Ramos (cell line): ENCODE data around the gene TDP2.

Experiments used
- in situ Hi-C: fragments of 300-500 bp; cut with MboI; formaldehyde crosslinking; loops from one replicate; pipeline ENCODE4 v1.14.3; 2022; ENCODE audit warnings: low sequenced_read_pairs; ENCODE audit not compliant: unreplicated experiment

Gene TDP2

DNA sequence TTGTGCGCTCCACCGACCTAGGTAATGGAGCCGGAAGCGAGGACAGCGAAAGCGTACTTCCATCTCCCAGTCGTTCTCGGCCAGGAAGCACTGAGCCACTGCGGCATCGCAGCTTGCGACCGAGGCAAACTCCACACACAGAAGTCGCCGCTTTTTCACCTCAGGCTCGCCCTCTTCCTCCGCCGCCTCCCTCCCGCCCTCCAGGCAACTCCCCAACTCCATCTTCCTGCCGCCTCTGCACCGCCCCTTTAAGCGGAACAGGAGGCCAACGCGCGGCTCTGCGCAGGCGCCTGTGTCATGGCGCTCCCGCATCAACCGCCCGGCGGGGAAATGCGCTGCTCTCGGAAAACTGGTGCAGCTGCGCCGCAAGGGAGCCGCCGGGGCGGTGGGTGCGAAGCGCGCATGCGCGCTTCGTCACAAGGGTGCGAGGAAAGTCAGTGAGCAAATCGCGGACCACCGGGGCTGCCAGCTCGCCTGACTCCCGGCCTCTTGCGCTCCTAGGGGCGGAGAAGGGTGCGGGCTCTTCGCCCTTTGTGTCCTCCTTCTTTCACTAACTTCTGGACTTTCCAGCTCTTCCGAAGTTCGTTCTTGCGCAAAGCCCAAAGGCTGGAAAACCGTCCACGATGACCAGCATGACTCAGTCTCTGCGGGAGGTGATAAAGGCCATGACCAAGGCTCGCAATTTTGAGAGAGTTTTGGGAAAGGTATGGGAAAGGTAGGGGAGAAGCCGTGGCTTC, at the start of gene TDP2, which contains the start of gene ACOT13:
Gene TDP2 (minus strand): TSS at position 259 of the 737 bp plus-strand sequence. CDS start 37 bp downstream, at position 222.
Gene ACOT13 (plus strand): TSS at position 437 of the 737 bp plus-strand sequence. CDS start 187 bp downstream, at position 624.
- in situ Hi-C loops: no loop called here

DNA sequence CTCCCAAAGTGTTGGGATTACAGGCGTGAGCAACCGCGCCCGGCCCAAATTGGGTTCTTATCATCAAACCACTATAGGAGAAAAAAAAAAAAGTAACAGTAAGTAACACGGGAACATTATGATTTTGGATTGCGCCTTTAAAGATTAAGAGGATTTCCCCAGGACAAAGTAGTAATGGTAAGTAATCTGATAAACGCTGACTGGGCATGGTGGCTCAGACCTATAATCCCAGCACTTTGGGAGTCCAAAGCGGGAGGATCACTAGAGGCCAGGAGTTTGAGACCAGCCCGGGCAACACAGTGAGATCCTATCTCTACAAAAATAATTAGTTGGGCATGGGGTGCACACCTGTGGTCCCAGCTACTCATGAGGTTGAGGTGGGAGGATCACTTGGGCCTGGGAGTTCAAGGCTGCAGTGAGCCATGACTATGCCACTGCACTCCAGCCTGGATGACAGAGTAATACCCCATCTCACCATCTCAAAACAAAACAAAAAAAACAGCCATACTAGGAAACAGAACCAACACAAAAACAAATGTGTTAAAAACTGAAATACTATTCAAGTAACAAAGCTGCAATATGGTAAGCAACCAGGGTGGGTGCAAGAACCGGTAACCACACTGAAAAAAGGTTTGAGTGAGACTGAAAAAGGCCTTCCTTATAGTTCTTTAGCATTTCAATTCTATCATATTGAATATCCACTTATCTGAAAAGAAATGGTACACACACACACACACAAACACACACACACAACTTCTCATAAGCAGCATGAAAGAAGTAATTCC, 44.0 kb upstream of the TDP2 start:
- in situ Hi-C loops: no loop called here

GRCh38 chr6:24709014-24709711, 42.5 kb upstream of the TDP2 start:
- in situ Hi-C loops: no loop called here

DNA sequence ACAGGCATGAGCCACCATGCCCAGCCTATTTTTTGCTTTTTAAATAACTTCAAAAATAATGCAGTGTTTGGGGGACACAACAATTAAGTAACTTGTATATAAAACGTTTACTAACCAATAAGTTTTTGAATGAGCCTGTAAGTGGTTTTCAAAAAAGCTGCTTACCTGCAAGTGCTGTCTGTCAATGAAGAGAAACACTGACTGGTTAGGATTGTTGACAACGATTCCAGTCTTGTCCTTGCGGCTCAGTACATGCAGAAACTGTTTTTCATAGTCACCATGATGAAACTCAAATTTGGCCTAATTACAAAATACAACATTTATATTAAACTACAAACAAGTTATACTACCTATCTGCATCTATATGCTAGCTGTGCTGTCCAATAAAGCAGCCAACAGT, 41.9 kb upstream of the TDP2 start:
- in situ Hi-C loops: no loop called here

DNA sequence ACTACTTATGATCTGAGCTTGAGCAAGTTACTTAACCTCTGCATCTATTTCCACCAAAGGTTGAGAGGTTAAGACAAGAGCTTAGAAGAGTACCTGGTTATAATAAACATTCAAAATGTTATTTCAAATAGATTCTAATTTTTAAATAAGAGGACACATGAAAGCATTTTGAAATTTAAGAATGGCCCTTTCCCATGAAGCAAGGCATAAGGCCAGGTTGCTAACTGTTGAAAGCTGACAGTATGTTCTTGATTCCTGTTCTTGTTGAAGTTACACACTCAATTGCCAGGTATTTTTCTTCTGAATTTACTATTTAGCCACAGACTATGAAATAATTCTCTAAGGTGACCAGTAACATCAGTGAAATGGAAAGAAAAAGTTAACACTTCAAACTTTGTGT, 37.8 kb upstream of the TDP2 start:
- in situ Hi-C loops: no loop called here

DNA sequence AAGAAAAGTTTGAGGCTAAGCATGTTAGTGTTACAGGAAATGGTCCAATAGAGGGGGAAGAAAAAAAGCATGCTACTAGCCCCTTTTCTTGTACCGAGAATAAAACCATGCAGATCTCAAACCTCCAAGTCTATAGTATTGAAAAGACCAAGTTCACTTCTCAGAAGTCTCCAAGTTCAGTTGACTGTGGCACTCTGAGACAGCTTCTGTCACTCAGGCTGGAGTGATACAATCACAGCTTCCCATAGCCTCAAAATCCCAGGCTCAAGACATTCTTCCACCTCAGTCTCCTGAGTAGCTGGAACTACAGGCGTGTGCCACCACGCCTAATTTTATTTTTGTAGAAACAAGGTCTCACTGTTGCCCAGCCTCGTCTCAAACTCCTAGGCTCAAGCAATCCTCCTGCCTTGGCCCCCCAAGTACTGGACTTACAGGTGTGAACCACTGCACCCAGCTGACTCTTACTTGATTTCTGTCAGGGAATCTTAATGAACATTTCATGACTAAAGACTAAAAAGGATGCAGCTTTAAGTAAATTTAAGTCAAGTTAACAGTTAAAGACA, 36.1 kb upstream of the TDP2 start:
- in situ Hi-C loops: no loop called here

DNA sequence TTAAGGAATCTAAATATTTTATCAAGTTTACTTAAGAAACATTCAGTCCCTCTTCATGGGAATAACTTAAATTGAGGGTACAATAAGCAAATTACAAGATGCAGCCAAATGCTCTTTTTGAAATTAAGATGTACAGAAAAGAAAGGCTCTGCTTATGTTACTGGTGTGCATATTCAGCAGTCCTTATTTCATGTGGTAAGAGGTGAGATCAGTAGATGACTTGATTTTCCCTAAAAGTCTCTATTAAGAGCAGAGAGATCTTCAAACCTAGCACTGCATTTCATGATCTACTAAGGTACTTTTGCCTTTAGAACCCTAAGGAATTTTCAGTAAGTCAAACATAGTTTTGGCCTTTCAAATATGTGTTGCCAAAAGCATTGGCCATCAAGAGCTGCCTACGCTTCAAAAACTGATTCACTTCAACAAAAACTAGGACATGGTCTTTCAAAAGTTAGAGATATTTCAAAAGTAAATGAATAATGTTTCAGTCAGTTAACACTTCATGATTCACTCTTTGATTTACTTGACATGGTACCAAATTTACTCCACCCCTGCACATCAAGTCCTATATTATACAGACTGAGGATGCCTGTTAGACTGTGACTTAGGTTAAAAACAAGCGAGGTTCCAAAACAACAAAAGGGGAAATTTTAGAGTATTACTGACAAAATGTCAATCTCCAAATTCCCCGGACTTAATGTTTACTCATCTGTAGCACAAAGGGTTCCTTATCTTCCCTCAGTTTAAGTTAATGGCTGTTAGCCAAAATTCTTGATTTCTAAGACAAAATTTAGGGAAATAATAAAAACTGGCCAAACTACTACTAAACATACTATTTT, 33.0 kb upstream of the TDP2 start:
- in situ Hi-C loops: loop anchor here (5.0 to 10.0 kb wide), 3 partner anchors 117 to 415 kb away; no protein-coding TSS in a partner anchor

DNA sequence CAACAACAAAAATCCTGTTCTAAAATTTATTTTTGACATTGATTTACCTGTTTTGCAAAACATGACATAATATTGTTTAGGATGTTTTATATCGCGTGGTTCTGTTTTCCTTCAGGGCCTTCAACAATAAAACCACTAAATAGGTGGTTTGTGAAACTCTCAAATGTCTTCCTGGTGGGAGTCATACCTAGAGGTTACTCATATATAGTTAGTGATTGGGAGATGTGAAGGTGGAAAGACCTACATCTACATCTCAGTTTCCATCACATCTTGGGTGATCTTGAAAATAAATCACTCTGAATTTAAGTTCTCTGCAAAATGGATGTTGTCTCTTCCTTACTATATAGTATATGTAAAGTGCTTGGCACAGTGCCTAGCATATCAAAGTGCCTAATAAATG, 29.4 kb upstream of the TDP2 start:
- in situ Hi-C loops: loop anchor here (5.0 to 10.0 kb wide), 3 partner anchors 114 to 411 kb away; no protein-coding TSS in a partner anchor

GRCh38 chr6:24695635-24696034, 28.9 kb upstream of the TDP2 start:
- in situ Hi-C loops: loop anchor here (5.0 to 10.0 kb wide), 3 partner anchors 113 to 411 kb away; no protein-coding TSS in a partner anchor

DNA sequence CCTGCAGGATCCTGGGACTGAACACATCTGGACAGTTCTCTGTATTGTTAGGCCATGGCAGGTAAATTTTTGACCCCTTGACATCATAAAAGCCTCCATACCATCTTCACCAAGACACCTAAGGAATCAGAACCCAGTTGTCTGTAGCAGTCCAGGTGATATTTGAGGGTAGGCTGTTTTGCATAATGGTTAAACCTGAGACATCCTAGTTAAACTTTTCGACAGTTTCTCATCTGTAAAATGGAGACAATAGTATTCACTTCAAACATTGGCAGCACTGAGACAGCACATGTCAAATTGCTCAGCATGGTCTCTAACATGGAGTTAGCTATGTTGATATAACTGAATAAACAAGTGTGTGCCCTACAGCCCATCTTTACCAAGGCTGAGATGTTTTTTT, 27.5 kb upstream of the TDP2 start:
- in situ Hi-C loops: loop anchor here (10.0 kb wide), 2 partner anchors 259 to 409 kb away; no protein-coding TSS in a partner anchor

DNA sequence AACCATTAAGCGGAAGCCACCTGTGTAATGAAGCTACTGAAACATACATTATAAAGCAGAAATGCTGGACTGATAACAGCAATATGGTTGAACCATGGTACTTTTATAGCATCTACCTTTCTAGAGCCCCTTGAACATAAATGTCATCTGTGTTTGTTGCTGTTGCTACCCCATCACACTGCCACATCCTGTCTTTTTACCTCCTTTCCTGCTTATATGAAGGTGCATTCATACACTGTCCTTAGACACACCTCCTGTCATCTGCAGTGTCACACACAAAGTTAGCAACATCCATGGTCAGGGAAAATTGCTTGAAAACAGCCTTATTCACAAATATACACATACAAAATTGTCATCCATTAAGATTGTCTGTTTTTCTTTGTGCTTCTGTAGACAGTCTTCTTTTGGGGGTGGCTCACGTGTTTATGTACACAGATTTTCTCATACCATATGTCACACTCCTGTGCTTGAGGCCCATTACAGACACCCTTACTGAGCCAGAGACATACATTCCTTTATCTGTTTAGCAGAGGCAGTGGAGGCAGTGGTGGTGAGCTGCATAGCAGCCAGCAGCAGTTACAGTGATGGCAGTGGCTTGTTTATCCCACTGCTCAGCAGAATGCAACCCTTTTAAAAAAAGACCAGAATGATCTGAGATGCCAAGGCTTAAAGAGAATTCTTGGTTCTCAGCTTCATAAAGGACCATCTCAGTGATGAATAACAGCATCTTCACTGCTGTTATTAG, 26.3 kb upstream of the TDP2 start:
- in situ Hi-C loops: loop anchor here (10.0 kb wide), 2 partner anchors 258 to 408 kb away; no protein-coding TSS in a partner anchor

GRCh38 chr6:24692415-24692814, 25.7 kb upstream of the TDP2 start:
- in situ Hi-C loops: loop anchor here (10.0 kb wide), 2 partner anchors 258 to 408 kb away; no protein-coding TSS in a partner anchor

GRCh38 chr6:24692003-24692402, 25.3 kb upstream of the TDP2 start:
- in situ Hi-C loops: loop anchor here (10.0 kb wide), 2 partner anchors 257 to 407 kb away; no protein-coding TSS in a partner anchor

GRCh38 chr6:24691550-24691949, 24.9 kb upstream of the TDP2 start:
- in situ Hi-C loops: loop anchor here (10.0 kb wide), 2 partner anchors 257 to 407 kb away; no protein-coding TSS in a partner anchor

DNA sequence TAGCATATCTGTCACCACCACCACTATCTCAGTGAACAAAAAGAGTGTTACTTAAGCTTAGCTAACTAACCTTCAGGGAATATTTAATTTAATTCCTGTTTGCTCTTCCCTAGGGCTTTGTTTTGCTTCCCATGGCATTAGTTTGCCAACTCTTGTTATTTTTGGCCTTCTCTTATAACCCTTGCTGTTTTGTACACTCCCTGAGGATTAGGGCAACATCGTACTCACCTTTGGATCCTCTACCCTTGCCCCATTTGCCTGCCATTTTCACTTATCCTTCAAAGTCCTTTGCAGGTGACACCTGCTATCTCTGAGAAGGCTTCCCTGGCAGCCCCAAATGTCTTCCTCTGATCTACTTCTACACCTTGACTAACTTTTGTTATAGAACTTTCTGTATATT, 23.9 kb upstream of the TDP2 start:
- in situ Hi-C loops: loop anchor here (10.0 kb wide), 2 partner anchors 256 to 406 kb away; no protein-coding TSS in a partner anchor

DNA sequence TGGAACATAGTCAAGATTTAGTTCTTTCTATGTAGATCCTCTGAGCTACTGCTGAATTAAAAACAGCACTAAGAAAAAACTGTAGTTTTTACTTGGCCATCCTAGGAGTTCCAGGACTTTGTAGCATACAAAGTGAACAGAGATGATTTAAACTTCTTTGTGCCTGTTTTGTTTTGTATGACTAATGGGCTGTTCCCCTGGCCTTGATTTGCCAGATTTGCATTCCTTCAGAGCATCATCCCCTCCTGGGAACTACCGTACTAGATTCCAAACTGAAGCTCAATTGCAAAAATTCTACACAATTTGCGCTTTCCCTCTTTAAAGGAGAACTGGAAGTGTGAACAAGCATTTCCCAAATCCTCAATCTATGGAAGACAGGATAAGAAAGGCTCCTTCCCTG, 23.3 kb upstream of the TDP2 start:
- in situ Hi-C loops: loop anchor here (10.0 kb wide), 2 partner anchors 255 to 405 kb away; no protein-coding TSS in a partner anchor

GRCh38 chr6:24686946-24687345, 20.2 kb upstream of the TDP2 start:
- in situ Hi-C loops: no loop called here

DNA sequence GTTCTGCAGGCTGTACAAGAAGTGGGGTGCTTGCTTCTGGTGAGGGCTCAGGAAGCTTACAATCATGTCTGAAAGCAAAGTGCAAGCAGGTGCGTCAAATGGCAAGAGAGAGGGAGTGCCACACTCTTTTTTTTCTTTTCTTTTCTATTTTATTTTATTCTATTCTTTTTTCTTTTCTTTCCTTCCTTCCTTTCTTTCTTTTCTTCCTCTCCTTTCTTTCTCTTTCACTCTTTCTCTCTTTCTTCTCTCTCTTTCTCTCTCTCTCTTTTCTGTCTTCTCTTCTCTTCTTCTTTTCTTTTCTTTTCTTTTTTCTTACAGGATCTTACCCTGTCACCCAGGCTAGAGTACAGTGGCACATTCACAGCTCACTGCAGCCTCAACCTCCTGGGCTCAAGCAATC, 19.7 kb upstream of the TDP2 start:
- in situ Hi-C loops: no loop called here
